GM23248 (cell line): ENCODE data around the gene PTPRU. TPM values are rescaled to one million over a fixed set of nuclear protein-coding genes. Genes with fewer than 3 reads are reported as not detected.

Experiments used
- DNase-seq: peaks from one replicate; pipeline ENCODE4 v3.0.0-alpha.2; 2015
- H2AFZ ChIP-seq: fragments of 200-600 bp; sonication (generic); 2 replicates; pipeline ENCODE4 v1.6.1; 2016; ENCODE audit warnings: antibody characterized with exemption
- H3F3A ChIP-seq: fragments of 200-600 bp; sonication (generic); 2 replicates; pipeline ENCODE4 v1.6.1; 2016; ENCODE audit warnings: mild to moderate bottlenecking, antibody characterized with exemption, mixed run types; ENCODE audit not compliant: insufficient read depth
- H3K27ac ChIP-seq: fragments of 200-600 bp; sonication (generic); 2 replicates; pipeline ENCODE4 v1.5.1; 2016; ENCODE audit warnings: mild to moderate bottlenecking
- H3K27me3 ChIP-seq: fragments of 200-600 bp; sonication (generic); replicated peaks from 2 replicates; pipeline ENCODE4 v1.6.1; 2016; ENCODE audit warnings: mild to moderate bottlenecking; ENCODE audit not compliant: insufficient read depth
- H3K36me3 ChIP-seq: fragments of 200-600 bp; sonication (generic); 2 replicates; pipeline ENCODE4 v1.6.1; 2016; ENCODE audit warnings: low read depth, mild to moderate bottlenecking
- H3K4me1 ChIP-seq: fragments of 200-600 bp; sonication (generic); 2 replicates; pipeline ENCODE4 v1.6.1; 2016; ENCODE audit warnings: mild to moderate bottlenecking; ENCODE audit not compliant: insufficient read depth
- H3K4me2 ChIP-seq: fragments of 200-600 bp; sonication (generic); one replicate; pipeline ENCODE4 v1.6.1; 2016; ENCODE audit warnings: mild to moderate bottlenecking; ENCODE audit not compliant: unreplicated experiment
- H3K4me3 ChIP-seq: fragments of 200-600 bp; sonication (generic); 2 replicates; pipeline ENCODE4 v1.5.1; 2016; ENCODE audit warnings: mild to moderate bottlenecking
- H3K79me2 ChIP-seq: fragments of 200-600 bp; sonication (generic); 2 replicates; pipeline ENCODE4 v1.6.1; 2016; ENCODE audit warnings: mild to moderate bottlenecking; ENCODE audit not compliant: insufficient read depth
- H3K9ac ChIP-seq: fragments of 200-600 bp; sonication (generic); 2 replicates; pipeline ENCODE4 v1.6.1; 2016; ENCODE audit warnings: mild to moderate bottlenecking
- H3K9me2 ChIP-seq: fragments of 200-600 bp; sonication (generic); 2 replicates; pipeline ENCODE4 v1.6.1; 2016; ENCODE audit warnings: mixed run types, mild to moderate bottlenecking, moderate library complexity; ENCODE audit not compliant: insufficient read depth
- H3K9me3 ChIP-seq: fragments of 200-600 bp; sonication (generic); one replicate; pipeline ENCODE4 v1.6.1; 2017; ENCODE audit warnings: low read depth
- H4K20me1 ChIP-seq: fragments of 200-600 bp; sonication (generic); 2 replicates; pipeline ENCODE4 v1.6.0; 2016; ENCODE audit not compliant: insufficient read depth
- EZH2 ChIP-seq: fragments of 200-600 bp; sonication (generic); IDR thresholded peaks from 2 replicates; pipeline ENCODE4 v1.6.1; 2018; ENCODE audit warnings: antibody characterized with exemption, mild to moderate bottlenecking; ENCODE audit not compliant: insufficient read depth, poor library complexity, severe bottlenecking
- EZH2phosphoT487 ChIP-seq: fragments of 200-600 bp; sonication (generic); IDR thresholded peaks from 2 replicates; pipeline ENCODE4 v1.6.1; 2018; ENCODE audit warnings: antibody characterized with exemption, moderate library complexity, mild to moderate bottlenecking, low read depth; ENCODE audit not compliant: insufficient read depth
- WGBS, 2 experiments: methylation state at CpG; one replicate each; pipeline ENCODE4 v1.1.6; 2015 to 2017; ENCODE audit warnings: low lambda C conversion rate in 2 of 2, low coverage in 1 of 2; ENCODE audit errors: missing lambda C conversion rate in 2 of 2; 5-methylcytosine and 5-hydroxymethylcytosine counted together
- in situ Hi-C: fragments of 300-500 bp; cut with MboI; formaldehyde crosslinking; loops from 2 replicates; pipeline ENCODE4 v1.15.0; 2020
- polyA plus RNA-seq: library from polyadenylated mRNA; unstranded; fragments of >200 nt; fragmentation: Nextera tagmentation; extraction: Ambion mirVana; gene quantifications from 2 replicates; pipeline ENCODE4 v1.2.1, GENCODE V29; 2016
- total RNA-seq: library from RNA; depleted of rRNA; stranded (reverse); fragments of >200 nt; shearing (Covaris generic); gene quantifications from 2 replicates; pipeline ENCODE4 v1.2.3, GENCODE V29; 2014

Gene PTPRU
- total and polyA plus RNA-seq, 2 experiments from 2014 or later = 6.2 to 16.8 TPM

- no peaks in the 10 kb centered on the region for H3K27me3 ChIP-seq
- peak; percentile 53 for DNase-seq
- H3K27ac ChIP-seq = no peak overlapping the region
- H3K79me2 ChIP-seq = no peaks in the 10 kb centered on the region
- in situ Hi-C loops = no loop called here
- 0 out of 2 replicates have a peak, but pooled peaks cover 8% of the 10 kb centered on the region for H3F3A ChIP-seq
- H3K36me3 ChIP-seq = no peaks in the 10 kb centered on the region
- no peak overlapping the region for H3K9ac ChIP-seq
- no peak overlapping the region for H3K4me2 ChIP-seq
- H3K4me3 ChIP-seq = no peak overlapping the region
- no peaks in the 10 kb centered on the region for H3K9me2 ChIP-seq
- no peaks in the 10 kb centered on the region for H3K9me3 ChIP-seq
- no peaks in the 10 kb centered on the region for H4K20me1 ChIP-seq
- H2AFZ ChIP-seq = no peak overlapping the region
- H3K4me1 ChIP-seq = no peaks in the 10 kb centered on the region
- WGBS, 2 experiments = 58 to 61% methylated on average over 11 of the region's 11 CpGs
- no peak for TF ChIP-seq EZH2phosphoT487
- TF ChIP-seq EZH2 = no peak
Measured at GRCh38 chr1:29256979-29257804, 20.9 kb downstream of the PTPRU start.

DNA sequence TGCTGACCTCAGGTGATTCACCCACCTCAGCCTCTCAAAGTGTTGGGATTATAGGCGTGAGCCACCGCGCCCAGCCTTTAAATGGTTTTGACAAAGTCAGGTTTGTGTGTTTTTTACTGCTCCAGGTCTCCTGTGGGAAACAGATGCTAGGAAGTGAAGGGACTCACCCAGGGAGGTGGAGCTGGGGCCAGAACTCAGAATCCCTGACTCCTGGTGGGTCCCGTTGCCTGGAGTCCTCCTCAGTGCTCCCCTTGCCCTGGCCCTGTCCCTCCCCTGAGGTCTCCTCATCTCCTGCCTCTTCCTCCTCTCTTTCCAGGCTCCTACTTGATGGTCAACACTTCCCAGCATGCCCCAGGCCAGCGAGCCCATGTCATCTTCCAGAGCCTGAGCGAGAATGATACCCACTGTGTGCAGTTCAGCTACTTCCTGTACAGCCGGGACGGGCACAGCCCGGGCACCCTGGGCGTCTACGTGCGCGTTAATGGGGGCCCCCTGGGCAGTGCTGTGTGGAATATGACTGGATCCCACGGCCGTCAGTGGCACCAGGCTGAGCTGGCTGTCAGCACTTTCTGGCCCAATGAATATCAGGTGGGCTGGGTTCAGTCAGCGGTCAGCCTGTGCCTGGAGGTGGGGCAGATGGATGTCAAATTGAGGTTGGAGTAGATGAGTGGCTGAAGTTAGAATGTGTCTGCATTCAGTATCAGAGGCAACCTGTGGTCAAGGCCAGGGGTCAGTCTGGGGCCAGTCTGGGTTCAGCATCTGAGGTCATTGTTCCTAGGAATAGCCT, 22.1 kb downstream of the PTPRU start:
- no peak overlapping the region for H3K4me3 ChIP-seq
- no peaks in the 10 kb centered on the region for H3K9me3 ChIP-seq
- 0 out of 2 replicates have a peak, but pooled peaks cover 8% of the 10 kb centered on the region for H3F3A ChIP-seq
- in situ Hi-C loops = no loop called here
- no peaks in the 10 kb centered on the region for H3K27me3 ChIP-seq
- H3K4me1 ChIP-seq = no peaks in the 10 kb centered on the region
- no peaks in the 10 kb centered on the region for H3K36me3 ChIP-seq
- no peak for DNase-seq
- no peak overlapping the region for H2AFZ ChIP-seq
- no peak overlapping the region for H3K9ac ChIP-seq
- H3K4me2 ChIP-seq = no peak overlapping the region
- 95 to 97% methylated on average over 16 of the region's 16 CpGs for WGBS, 2 experiments
- TF ChIP-seq EZH2phosphoT487 = no peak
- TF ChIP-seq EZH2 = no peak
- H3K9me2 ChIP-seq = no peaks in the 10 kb centered on the region
- no peaks in the 10 kb centered on the region for H3K79me2 ChIP-seq
- no peak overlapping the region for H3K27ac ChIP-seq
- H4K20me1 ChIP-seq = no peaks in the 10 kb centered on the region

DNA sequence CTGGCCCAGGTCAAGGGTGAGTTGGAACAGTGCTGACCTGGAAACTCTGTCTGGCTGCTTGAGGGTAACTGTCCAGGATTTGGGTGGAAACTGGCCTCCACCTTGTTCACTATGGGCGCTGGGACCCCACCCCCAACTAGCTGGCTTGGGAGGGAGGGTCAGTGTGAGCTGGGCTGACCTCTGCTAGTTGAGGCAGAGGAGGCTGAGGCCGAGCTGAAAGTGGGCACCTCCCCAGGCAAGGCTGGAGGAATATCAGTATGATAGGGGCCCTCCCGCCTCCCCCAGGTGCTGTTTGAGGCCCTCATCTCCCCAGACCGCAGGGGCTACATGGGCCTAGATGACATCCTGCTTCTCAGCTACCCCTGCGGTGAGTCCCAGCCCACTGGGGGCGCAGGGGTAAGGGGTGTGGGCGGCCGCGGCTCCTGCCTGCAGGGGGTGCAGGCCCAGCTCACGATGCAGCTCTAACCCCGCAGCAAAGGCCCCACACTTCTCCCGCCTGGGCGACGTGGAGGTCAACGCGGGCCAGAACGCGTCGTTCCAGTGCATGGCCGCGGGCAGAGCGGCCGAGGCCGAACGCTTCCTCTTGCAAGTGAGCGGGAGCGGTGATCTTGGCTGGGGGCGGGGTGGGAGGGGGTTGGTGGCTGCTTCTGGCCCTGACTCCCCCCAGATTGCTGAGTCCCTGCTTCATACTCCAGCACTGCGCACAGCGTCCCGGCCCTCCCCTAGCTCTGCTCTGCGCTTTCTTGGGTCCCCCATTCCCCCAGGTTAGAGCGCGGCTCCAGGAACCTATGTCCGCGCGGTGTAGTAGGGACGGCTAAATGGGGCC, 22.9 kb downstream of the PTPRU start:
- H3K27me3 ChIP-seq = no peaks in the 10 kb centered on the region
- peak; percentile 27 for DNase-seq
- TF ChIP-seq EZH2 = no peak
- TF ChIP-seq EZH2phosphoT487 = no peak
- no peaks in the 10 kb centered on the region for H4K20me1 ChIP-seq
- no peaks in the 10 kb centered on the region for H3K36me3 ChIP-seq
- in situ Hi-C loops = no loop called here
- peak overlapping the region; percentile 63 for H3K4me3 ChIP-seq
- H3K4me2 ChIP-seq = peak overlapping the region; percentile 74
- peaks cover 10% of the 10 kb centered on the region; the same call in 1 of the 2 replicates for H3F3A ChIP-seq
- H3K9ac ChIP-seq = peak overlapping the region; percentile 46
- no peaks in the 10 kb centered on the region for H3K79me2 ChIP-seq
- H3K4me1 ChIP-seq = no peaks in the 10 kb centered on the region
- no peaks in the 10 kb centered on the region for H3K9me3 ChIP-seq
- H3K27ac ChIP-seq = no peak overlapping the region
- peak overlapping the region; percentile 82 for H2AFZ ChIP-seq
- no peaks in the 10 kb centered on the region for H3K9me2 ChIP-seq
- 31 to 39% methylated on average over 28 to 38 of the region's 38 CpGs for WGBS, 2 experiments
